HL-60/S4 treated with phorbol 12-myristate 13-acetate at 8.2 ng/mL for 4 days and 3 days (cell line): ENCODE data around the gene DOK3.

ENCODE experiments used
- in situ Hi-C: fragments of 300-500 bp; cut with MboI; formaldehyde crosslinking; loops from 2 replicates; pipeline ENCODE4 v1.15.0; 2022; ENCODE audit warnings: low sequenced_read_pairs

The DOK3 gene

DNA sequence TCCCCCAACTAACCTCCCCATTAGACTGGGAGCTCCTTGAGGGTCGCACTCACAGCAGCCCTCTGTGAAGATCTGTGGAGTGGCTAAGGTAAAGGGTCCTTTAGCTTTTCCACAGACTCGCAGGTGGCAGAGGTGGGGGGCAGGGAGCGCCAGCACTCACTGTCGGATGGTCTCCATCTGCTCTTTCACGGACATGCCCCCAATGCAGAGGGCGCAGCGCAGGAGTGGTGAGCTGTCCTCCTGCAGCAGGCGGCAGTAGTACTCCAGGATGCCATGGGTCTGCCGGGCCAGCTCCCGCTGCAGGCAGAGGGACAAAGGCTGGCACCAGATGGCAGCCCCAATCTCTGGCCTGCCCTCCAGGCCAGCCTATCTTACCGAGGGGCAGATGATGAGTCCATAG lies 4.9 kb upstream of the DOK3 start:
- in situ Hi-C loops, result no loop called here

DNA sequence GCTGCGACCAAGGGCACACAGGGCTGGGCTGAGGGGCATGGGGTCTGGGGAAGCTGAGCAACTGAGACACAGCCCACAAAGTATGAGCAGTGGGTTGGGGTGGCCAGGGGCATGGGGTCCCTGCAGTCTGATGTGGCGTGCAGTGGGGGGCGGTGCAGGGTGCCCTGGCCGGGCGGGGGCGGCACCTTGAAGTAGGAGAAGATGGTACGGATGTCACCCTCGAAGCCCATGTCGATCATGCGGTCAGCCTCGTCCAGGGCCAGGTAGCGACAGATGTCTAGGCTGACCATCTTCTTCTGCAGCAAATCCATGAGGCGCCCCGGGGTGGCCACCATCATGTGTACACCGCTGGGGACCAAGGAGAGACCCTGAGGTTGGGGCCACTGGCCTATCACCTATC lies 3.9 kb upstream of the DOK3 start:
- in situ Hi-C loops, result no loop called here

DNA sequence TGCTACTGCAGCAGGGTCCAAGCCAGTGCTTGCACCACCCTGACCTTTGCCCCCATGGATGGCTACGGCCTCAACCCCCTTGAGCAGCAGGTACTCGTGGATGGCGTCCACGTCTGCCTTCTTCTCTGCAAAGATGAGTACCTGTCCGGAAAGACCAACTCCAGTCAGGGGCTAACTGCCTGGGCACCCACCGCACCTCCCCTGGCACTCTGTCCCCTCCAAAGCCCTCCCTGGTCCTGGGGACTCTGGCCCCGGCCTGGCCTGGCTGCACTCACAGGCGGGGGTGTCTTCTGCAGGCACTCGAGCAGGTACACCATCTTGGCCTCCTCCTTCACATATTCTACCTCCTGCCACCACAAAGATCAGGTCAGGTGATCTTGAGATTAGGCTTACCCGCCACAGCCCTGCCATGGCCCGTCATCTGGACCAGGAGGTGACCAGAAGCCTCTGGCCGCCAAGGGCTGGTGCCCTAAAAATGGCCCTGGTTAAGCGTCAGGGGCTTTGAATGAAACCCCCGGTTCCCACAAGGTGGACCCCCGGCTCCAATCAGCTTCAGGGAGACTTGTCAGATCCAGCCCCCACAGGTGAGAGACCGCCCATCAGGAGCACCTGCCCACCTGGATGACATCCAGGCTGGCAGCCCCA lies 3.2 kb upstream of the DOK3 start:
- in situ Hi-C loops, result no loop called here

DNA sequence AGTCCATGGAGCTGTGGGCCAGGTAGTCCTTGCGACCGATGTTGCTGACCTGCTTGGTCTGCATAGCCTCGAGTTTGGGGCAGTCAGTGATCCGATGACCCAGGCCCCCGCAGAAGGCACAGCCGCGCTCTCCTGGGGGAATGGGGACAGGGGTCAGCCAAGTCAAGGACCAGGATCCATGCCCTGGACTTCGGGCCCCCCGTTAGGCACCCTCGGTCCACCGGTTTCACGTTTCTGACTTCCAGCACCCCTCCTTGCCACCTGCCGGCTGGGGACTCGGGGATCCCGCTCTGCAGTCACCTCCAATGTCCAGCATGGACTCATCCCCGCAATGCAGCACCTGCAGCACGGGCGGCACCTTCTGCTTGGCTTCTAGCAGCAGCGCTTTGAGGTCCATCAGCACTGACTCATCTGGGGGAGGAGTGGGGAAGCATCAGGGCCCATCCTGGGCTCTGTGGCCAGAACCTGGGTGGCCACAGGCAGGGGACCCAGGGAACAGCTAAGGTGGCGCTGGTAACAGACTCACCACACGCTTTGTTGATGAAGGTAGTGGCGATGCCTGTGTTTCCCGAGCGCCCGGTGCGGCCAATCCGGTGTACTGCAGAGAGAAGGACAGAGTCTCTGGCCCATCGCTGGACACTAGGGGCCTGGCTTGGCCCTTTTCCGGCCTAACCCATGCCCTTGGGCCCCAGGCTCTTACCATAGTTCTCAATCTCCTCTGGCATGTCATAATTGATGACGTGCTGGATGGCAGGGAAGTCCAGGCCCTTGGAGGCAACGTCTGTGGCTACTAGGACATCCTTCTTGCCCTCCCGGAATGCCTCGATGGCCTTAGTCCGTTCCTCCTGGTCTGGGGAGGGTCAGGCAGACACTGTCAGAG lies 2.4 kb upstream of the DOK3 start:
- in situ Hi-C loops, result no loop called here

DNA sequence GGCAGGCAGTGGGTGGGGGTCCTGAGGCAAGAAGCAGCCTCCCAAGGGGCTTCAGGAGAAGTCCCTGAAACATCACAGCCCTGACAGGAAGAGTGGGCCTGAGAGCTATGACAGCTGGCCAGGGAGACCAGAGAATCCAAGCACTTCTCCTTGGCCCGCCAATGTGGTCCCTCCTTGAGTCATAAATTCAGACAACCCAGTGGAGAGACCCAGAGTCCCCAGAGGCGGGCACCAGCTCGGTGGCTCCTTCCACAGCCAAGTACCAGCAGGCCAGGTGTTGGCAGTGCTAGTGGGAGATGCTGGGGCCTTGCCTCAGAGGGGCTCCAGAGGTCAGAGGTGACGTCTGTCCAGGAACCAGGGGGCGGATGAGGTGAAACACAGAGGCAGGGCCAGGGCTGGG lies 1.6 kb upstream of the DOK3 start:
- in situ Hi-C loops, result no loop called here

DNA sequence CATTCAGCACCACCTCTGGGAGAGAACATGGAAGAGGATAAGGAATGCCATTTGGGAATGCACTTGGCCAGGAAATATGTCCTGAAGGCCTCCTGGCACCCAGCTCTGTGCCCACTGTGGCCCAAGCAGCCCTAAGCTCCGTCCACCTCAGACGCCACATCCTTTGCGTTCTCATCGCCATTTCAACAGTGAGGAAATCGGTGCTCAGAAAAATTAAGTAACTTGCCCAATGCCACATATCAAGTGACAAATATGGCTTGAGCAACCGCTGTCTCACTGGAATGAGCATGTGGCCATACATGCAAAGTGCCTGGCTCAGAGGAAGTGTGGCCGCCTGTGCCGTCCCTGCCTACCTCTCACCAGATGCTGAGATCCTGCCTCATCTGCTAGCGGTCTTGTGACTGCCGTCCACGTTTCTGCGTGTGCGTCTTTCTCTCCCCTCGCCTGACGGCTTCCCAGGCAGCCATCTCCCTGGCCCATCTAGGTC lies 984 bp upstream of the DOK3 start:
- in situ Hi-C loops, result no loop called here

DNA sequence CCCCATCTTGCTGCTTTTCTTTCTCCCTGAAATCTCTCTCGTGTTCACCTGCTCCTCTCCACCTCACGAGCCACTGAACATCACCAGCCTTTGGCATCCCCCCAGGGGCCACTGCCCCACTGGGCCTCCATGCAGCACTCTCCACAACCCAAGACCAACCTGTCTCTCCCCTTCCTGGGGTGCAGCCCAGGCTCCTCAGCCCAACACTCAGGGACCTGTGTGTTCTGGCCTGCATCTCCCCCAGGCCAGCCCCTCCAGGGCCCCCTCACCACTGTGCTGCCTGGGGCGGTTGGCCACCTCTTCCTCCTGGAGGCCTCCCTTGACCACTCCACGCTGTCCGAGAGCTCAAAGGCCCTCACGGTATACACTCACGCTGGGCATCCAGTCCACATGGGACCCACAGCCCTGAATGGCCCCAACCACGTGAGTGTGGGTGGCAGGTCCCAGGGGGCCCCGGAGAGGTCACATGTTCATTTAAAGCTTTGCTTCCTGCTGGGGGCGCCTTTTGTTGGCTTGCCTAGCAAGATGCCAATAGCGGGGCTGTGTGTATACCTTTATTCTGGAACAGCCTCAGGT lies 453 bp upstream of the DOK3 start:
- in situ Hi-C loops, result no loop called here

DNA sequence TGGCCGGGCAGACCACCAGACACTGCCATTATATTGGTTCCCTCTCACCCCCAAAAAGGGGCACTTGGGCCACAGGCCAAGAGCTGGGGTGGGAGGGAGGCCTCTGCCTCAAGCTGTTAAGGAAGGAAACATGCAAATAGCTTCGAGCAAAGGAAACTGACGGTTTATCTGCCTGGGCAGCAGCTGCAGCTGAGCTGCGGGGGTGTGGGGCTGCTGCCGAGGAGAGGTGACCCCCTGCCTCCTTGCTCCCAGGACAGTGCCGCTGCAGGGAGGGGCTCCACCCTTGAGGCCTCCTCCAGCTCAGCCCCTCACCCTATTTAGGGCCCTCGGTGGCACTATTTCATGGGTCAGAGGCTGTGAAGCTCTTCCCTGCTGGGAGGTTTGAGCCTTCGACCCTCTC lies 789 bp downstream of the DOK3 start:
- in situ Hi-C loops, result no loop called here

DNA sequence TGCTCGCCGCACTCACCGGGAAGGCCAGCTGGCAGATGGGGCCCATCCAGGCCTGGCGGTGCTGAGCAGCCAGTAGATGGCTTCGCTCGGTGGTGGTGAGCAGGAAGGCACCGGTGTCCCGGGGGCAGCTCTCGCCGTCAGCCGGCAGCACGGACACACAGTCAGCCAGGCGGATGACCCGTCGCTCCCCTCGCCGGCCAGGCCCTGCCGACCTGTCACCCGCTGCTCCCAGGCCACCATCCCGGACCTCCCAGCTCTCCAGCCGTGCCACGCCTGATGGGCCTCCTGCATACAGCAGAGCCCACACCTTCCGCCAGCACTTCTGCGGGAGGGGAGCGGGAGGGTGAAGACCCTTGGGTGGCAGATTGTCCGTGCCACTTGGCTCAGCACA lies 1.4 kb downstream of the DOK3 start:
- in situ Hi-C loops, result no loop called here

DNA sequence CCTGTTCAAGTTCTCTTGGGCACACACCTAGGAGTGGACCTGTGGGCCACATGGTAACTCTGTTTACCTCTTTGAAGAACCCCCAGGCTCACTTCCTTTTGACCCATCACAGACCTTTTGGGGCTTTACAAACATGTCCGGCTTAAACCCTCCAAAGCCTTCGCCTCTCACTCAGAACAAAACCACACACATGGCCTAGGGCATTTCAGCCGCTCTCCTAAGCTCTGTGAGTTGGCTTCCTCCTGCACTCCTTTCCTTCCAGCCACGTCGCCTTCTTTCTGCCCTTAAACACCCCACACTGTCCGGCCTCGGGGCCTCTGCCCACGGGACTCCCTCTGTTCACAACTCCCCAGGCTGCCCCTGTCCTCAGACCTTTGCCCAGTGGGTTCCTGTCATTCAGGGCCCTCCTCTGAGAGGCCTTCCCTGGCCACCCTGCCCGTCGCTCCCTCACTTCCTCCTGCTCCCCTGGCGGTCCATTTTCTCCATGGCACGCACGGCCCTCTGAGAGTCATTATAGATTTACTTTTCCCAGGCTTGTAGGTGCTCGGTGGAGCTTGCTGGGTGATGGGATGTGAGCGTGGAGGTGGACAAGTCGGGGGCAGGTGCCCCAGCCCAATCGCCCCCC lies 1.9 kb downstream of the DOK3 start:
- in situ Hi-C loops, result no loop called here

DNA sequence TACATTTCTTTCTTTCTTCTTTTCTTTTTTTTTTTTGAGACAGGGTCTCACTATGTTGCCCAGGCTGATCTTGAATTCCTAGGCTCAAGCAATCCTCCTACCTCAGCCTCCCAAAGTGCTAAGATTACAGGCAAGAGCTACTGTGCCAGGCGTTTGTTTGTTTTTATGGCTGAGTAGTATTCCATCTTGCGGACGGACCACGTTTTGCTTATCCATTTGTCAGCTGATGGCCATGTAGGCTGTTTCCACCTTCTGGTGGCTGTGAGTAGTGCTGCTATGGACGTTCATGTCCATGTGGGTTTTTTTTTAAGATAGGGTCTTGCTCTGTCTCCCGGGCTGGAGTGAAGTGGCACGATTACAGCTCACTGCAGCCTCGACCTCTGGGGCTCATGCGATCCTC lies 2.5 kb downstream of the DOK3 start:
- in situ Hi-C loops, result no loop called here

DNA sequence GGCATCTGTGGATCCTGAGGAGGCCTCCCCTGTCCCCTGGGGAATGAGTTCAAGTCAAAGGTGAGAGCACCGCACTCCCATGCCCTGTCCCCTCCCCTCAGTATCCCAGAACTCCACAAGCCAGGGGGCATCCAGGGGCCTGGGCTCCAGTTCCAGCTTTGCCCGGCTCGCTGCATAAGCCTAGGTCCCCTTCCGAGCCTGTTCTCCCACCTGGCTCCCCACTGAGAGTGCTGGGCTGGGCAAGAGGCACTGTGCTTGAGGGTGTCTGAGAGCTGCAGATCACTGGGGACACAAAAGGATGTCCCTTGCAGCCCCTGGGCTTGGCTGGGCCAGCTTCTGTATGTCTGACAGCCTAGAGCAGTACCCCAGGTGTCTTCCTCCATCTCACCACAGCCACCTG lies 4.6 kb downstream of the DOK3 start:
- in situ Hi-C loops, result no loop called here

DNA sequence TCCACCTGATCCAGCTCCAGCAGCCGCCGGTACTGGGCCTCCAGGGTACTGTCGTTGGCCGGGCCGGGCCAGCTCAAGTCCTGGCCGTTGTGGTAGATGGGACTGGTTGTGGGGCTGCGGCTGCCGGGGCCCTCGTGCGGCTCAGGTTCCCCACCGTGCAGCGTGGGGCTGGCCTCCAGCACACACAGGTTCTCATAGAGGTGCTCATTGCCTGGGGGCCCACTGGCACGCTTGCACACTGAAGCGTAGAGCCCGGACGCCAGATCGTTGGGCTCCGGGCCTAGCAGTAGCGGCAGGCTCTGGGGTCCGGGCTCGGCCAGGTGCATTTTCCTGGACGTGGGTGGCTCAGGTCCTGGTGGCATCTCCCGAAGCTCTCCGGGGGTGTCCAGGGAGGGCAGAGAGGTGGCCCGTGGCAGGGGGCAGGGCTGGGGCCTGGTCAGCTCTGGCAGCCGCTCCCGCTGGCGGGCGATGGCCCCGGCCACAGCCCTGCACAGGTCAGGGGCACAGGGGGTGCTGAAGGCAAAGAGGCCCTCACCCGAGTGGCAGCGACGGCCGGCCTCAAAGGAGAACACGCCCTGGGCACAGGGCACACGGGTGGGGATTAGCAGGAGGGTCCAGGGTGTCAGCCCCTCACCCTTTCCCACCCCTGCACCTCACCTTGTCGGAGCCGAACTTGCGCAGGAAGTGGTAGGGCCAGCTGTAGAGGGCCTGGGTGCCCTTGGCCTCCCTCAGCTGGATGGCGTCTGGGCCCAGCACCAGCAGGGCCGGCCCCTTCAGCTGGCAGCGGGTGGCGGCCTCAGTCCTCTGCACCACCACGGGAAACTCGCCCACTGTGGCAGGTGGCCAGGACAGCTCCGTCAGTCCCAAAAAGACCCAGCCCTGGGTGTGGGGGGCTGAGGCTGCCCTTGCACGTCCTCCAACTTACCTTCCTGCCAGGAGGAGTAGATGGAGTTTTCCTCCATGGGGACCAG lies 5.3 kb downstream of the DOK3 start:
- in situ Hi-C loops, result no loop called here

DNA sequence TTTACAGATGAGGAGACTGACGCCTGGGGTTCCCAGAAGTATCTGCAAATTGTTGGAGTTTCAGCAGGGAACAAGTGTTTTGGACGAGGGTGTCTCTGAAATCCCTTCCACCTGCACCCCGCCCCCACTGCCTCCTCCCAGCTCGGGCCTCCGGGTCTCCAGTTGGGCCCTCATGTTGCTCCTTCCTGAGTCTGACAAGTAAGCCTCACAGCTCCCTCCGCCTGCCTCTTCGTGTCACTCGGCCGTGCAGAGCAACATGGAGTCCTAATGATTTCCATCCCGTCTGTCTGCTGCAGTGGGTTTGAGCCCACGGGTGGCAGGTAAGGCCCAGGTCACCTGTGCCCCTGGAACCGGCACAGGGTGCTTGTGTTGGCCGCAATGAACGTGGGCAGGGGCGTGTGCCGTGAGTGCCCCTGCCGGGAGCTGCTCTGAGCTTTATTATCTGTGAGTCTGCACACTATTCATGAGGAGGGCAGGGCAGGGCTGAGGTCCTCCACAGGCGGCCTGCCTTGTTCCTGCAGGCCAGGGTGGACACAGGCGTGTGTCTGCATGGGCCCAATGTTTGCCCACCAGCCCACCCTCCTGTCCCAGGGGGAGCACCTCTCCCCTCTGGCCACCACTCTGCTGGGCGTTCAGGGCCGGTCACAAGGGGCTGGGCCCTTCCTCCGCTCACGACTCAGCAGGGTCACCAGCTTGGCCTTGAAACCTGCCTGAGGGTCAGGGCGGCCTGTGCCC lies 6.1 kb downstream of the DOK3 start:
- in situ Hi-C loops, result no loop called here

DNA sequence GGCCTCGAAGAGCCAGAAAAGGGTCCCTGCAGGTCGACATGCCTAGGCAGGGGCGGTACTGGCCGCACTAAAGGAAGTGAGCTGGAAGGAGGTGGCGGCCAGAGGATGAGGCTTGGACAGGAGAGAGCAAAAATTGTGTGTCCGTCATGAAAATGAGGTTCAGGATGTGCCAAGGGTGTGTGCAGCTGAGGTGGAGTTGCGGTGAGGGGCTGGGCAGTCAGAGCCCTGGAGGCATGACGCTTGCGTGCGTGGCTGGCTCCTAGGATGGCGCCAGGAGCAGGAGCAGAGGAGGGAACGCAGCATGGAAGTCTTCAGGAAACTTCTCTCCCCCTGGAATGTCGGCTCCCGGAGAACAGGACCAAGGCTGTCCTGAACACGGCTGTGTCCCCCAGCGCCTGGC lies 6.7 kb downstream of the DOK3 start:
- in situ Hi-C loops, result no loop called here

DNA sequence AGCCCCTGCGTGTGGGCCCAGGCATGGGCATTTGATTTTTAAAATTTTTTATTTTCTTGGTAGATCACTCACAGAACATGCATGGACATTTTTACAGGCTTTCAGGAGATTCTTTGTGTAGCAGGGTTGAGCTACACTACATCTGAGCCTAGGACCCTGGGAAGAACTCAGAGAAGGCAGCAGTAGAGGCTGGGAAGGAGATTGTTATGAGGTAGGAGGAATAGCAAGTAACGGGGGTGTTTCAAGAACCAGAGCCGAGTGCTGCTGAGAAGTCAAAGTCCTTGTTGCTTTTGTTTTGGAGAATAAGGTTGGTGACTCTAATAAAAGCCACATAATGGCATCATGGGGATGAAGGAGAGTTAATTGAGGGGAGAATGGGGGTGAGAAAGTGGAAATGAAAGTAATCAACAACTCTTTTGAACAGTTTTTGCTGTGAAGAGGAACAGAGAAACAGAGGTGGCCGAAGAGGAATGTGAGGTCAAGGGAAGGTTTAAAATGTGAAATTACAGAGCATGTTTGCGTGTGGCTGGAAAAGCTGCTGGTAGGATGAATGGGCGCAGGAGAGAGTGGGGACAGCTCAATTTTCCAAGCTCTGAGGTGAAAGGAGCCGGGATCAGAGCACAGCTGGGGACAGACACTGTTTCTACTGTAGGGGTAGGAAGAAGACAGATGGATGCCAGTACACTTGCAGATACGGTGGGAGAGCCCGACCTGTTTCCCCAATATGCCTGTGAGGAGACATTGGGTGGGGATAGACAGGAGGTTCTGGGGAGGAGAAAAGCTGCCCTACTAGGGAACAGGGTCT lies 7.5 kb downstream of the DOK3 start:
- in situ Hi-C loops, result no loop called here

DNA sequence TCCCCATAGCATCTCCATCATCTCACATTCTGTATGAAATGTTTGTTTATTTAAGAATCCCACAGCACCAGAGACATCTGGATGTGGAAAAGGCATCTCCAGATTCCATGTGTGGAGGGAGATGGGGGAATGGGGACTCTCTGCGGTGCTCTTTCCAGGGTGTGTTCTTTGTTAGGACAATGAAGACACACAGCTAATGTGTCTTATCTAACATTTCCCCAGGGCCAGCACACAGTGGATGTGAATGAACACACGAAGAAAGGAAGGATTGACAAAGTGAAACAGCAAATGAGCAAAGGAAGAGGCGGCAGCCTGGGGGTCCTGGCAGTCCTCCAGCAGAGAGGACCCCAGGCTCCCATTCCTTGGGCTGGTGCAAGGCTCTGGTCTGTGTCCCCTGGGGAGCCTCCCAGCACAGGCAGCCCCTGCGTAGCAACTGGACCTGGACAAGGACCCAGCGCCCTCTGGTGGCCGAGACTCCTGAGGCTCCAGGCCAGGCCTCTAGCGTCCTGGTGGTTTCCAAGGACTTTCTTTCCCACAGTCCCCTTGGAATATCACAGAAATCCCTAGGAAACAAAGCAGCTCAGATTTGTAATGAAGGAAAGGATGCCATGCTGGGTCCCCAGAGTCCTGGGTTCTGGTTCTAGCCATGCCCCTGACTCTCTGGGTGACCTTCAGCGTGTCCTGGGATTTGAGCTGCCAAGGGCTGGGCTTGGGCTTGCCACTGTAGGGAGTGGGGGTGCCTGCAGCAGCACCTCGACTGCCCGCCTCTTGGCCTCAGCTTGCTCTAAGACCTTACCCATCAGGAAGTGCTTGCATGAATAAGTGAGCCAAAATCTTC lies 8.7 kb downstream of the DOK3 start:
- in situ Hi-C loops, result no loop called here

DNA sequence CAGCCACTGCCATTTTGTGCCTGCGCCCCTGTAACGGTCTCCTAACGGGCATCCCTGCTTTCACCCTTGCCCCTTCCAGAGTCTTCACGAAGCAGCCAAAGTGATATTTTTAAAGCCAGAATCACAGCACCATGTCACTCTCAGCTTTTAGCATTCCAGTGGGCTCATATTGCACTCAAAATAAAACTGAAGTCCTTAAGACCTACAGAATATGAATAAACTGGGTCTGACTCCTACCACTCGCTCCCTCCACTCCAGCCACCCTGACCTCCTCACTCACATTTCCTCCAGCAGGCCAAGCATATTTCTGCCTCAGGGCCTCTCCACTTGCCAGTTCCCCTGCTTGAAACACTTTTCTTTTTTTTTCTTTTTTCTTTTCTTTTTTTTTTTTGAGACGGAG lies 9.8 kb downstream of the DOK3 start:
- in situ Hi-C loops, result no loop called here
